ENCODE results near the gene LDB3.

Gene LDB3

DNA sequence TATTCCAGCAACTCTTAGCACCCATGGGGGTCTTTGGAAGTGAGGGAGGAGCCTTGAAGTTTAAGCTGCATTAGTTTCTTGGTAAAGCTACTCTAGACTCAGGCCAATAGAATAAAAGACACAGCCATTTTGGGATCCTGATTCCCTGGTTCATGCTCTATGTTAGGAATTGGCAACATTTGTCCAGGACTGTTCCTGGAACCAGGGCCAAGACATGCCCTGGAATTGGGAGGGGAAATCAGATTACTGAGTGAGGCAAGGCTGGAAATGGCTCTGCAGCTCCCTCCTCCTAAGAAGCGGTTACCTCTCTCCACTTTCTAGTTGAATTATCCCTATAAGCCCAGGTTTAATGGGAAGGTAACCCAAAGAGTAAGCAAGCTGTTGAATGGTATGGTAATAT is 73.9 kb downstream of the LDB3 start:
- H3K36me3 ChIP-seq (ENCODE audit: control insufficient read depth in 4 of 4, insufficient read depth in 4 of 4, low read length in 3 of 4), result no peaks in the 10 kb centered on the region
- H3K9me3 ChIP-seq (ENCODE audit: control extremely low read depth in 1 of 5, control insufficient read depth in 4 of 5, insufficient read depth in 2 of 5, low read depth in 1 of 5, low read length in 4 of 5), result no peaks in the 10 kb centered on the region
- peaks cover 0 to under 1% (median 0%) of the 10 kb centered on the region in 4 experiments for H3K4me1 ChIP-seq (ENCODE audit: control extremely low read depth in 1 of 4, control insufficient read depth in 4 of 4, insufficient read depth in 4 of 4, low read length in 3 of 4)
- no CpG with 5 or more reads among the region's 1 CpG for WGBS (ENCODE audit: insufficient coverage)
- DNase-seq, result no peak
- ChIA-PET CTCF (interaction anchor here (1.0 kb wide), 1 partner anchor 28 kb away, joined by 5 read pairs; no protein-coding TSS in a partner anchor), POLR2A (no interaction called here)
- peaks cover 3 to 30% (median 10%) of the 10 kb centered on the region in 5 experiments for H3K27me3 ChIP-seq (replicated peaks in 2 of 5; ENCODE audit: control insufficient read depth in 4 of 5, insufficient read depth in 5 of 5, low read length in 4 of 5)
- H3K4me3 ChIP-seq (ENCODE audit: control insufficient read depth in 1 of 7, extremely low read depth in 1 of 7, insufficient read depth in 4 of 7, low read depth in 2 of 7, low read length in 6 of 7), result no peak overlapping the region
- no peak overlapping the region for H3K27ac ChIP-seq (ENCODE audit: insufficient read depth in 1 of 2, low read depth in 1 of 2, low read length in 2 of 2, poor library complexity in 1 of 2, severe bottlenecking in 2 of 2)

DNA sequence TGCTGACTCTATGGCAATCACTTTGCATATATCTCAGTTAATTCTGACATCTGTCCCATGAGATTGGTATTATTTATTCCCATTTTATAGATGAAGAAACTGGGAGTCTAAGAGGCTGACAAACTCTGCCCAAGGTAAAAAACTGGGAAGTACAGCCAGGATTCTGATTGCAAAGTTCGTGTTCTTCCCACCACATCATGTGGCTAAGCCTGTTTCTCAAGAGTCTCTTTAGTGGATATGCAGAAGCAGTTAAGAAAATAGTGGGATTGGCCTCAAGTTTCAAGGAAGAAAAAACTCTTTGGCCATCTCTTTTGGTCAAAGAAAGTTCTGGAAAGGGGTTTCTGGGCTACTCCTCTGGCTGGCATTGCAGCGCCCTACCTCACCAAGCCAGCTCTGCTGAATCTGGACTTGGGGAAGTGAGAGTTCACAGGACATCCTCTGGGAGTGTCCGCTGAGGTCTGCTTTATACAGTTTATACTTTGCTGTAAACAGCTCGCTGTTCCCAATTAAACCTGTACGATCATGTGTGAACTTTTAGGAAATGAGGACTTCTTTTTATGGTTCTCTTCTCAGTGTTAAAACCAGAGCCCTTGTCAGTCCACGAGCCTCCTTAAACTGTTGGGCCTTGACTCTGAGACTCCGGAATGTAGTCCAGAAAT is 75.9 kb downstream of the LDB3 start:
- CTCF ChIA-PET, result no interaction called here

DNA sequence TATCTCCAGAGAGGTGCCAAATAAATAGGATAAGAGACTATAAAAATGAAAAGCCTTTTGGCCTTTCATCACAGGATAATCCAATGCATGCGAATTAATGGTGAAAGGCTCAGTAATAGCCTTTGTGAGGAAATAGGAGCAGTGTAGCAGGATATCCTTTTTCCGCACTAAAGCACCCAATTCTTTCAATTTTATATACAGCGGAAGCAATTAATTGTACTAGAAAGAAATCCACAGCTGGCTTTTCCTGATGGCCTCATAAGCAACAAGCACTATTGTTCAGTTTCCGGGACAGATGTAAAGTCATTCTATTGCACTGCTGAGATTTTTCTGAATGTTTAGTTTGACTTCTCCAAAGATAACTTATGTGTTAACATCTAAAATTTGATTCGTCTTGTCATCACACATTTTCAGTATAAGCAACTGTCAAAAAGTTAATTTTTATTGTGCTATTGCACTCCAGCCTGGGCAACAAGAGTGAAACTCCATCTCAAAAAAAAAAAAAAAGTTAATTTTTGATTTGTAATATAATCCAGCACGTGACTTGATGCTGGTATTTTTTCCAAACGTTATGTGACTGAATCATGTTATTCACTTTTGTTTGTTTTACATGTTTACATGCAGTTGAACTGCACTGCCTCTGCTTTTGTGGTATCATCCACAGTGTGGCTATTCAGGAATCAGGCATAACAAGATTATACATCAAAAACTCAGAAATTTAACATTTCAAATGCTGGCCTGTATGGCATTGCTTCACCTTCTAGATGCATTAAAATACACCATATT is 79.7 kb downstream of the LDB3 start:
- Histone ChIP-seq H3K27me3 (replicated peaks in 2 of 5; ENCODE audit: control insufficient read depth in 4 of 5, insufficient read depth in 5 of 5, low read length in 4 of 5) (peaks cover 9 to 33% (median 12%) of the 10 kb centered on the region in 5 experiments), H3K4me1 (ENCODE audit: control extremely low read depth in 1 of 4, control insufficient read depth in 4 of 4, insufficient read depth in 4 of 4, low read length in 3 of 4) (peaks cover 0 to 12% (median 1%) of the 10 kb centered on the region in 4 experiments), H3K4me3 (ENCODE audit: control insufficient read depth in 1 of 7, extremely low read depth in 1 of 7, insufficient read depth in 4 of 7, low read depth in 2 of 7, low read length in 6 of 7) (no peak overlapping the region), H3K36me3 (ENCODE audit: control insufficient read depth in 4 of 4, insufficient read depth in 4 of 4, low read length in 3 of 4) (no peaks in the 10 kb centered on the region), H3K9me3 (ENCODE audit: control extremely low read depth in 1 of 5, control insufficient read depth in 4 of 5, insufficient read depth in 2 of 5, low read depth in 1 of 5, low read length in 4 of 5) (no peaks in the 10 kb centered on the region), H3K27ac (ENCODE audit: insufficient read depth in 1 of 2, low read depth in 1 of 2, low read length in 2 of 2, poor library complexity in 1 of 2, severe bottlenecking in 2 of 2) (no peak overlapping the region)
- ChIA-PET CTCF (no interaction called here), POLR2A (no interaction called here)
- peak in 2 of 3 donors; percentile 41 to 57 for DNase-seq
- 0% methylated on average over 2 of the region's 7 CpGs for WGBS (ENCODE audit: insufficient coverage)

More for the DNA sequence above, 75.9 kb downstream of the LDB3 start:
- Histone ChIP-seq H3K9me3 (ENCODE audit: control extremely low read depth in 1 of 5, control insufficient read depth in 4 of 5, insufficient read depth in 2 of 5, low read depth in 1 of 5, low read length in 4 of 5) (no peaks in the 10 kb centered on the region), H3K36me3 (ENCODE audit: control insufficient read depth in 4 of 4, insufficient read depth in 4 of 4, low read length in 3 of 4) (no peaks in the 10 kb centered on the region), H3K4me1 (ENCODE audit: control extremely low read depth in 1 of 4, control insufficient read depth in 4 of 4, insufficient read depth in 4 of 4, low read length in 3 of 4) (peaks cover 0 to 7% (median 1%) of the 10 kb centered on the region in 4 experiments), H3K27me3 (replicated peaks in 2 of 5; ENCODE audit: control insufficient read depth in 4 of 5, insufficient read depth in 5 of 5, low read length in 4 of 5) (peaks cover 5 to 28% (median 10%) of the 10 kb centered on the region in 5 experiments), H3K27ac (ENCODE audit: insufficient read depth in 1 of 2, low read depth in 1 of 2, low read length in 2 of 2, poor library complexity in 1 of 2, severe bottlenecking in 2 of 2) (no peak overlapping the region), H3K4me3 (ENCODE audit: control insufficient read depth in 1 of 7, extremely low read depth in 1 of 7, insufficient read depth in 4 of 7, low read depth in 2 of 7, low read length in 6 of 7) (no peak overlapping the region)
- 82% methylated on average over 5 of the region's 7 CpGs for WGBS (ENCODE audit: insufficient coverage)
- POLR2A ChIA-PET, result no interaction called here
- no peak for DNase-seq

DNA sequence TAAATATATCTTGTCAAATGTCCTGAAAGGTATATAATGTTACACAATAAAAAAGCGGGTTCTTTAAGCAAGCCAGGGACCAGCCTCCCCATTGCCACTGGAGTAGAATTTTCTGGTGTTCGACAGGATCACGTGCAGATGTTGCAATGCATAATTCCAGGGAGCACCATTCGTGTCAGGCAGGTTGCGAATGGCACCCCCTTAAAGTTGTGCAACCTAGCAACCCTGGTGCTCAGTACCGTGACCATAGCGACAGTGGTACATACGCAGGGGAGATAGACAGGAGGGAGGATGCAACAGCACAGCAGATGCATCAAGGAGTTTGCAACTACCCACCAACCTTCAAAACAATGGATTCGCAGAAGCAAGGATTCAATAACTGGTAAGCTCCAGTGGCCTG is 81.5 kb downstream of the LDB3 start:
- Histone ChIP-seq H3K27ac (ENCODE audit: insufficient read depth in 1 of 2, low read depth in 1 of 2, low read length in 2 of 2, poor library complexity in 1 of 2, severe bottlenecking in 2 of 2) (no peak overlapping the region), H3K4me3 (ENCODE audit: control insufficient read depth in 1 of 7, extremely low read depth in 1 of 7, insufficient read depth in 4 of 7, low read depth in 2 of 7, low read length in 6 of 7) (no peak overlapping the region), H3K9me3 (ENCODE audit: control extremely low read depth in 1 of 5, control insufficient read depth in 4 of 5, insufficient read depth in 2 of 5, low read depth in 1 of 5, low read length in 4 of 5) (no peaks in the 10 kb centered on the region), H3K27me3 (replicated peaks in 2 of 5; ENCODE audit: control insufficient read depth in 4 of 5, insufficient read depth in 5 of 5, low read length in 4 of 5) (peaks cover 10 to 35% (median 16%) of the 10 kb centered on the region in 5 experiments), H3K36me3 (ENCODE audit: control insufficient read depth in 4 of 4, insufficient read depth in 4 of 4, low read length in 3 of 4) (no peaks in the 10 kb centered on the region), H3K4me1 (ENCODE audit: control extremely low read depth in 1 of 4, control insufficient read depth in 4 of 4, insufficient read depth in 4 of 4, low read length in 3 of 4) (peaks cover 0 to 12% (median 1%) of the 10 kb centered on the region in 4 experiments)
- ChIA-PET POLR2A (no interaction called here), CTCF (interaction anchor here (1.1 kb wide), 1 partner anchor 10 kb away, joined by 3 read pairs; no protein-coding TSS in a partner anchor)
- WGBS (ENCODE audit: insufficient coverage), result 93% methylated on average over 6 of the region's 9 CpGs
- no peak for DNase-seq

DNA sequence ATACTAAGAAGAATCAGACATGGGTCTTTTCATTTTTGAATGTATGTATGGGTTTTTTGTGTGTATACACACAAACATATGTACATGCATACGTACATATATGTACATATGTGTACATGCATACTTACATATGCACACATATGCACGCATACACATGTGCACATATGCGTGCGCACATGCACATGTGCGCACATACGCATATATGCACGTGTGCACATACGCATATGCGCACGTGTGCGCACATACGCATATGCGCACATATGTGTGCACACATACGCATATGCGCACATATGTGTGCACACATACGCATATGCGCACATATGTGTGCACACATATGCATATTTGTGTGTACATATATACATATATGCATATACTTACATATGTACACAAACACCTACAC is 83.2 kb downstream of the LDB3 start:
- H3K27ac ChIP-seq (ENCODE audit: insufficient read depth in 1 of 2, low read depth in 1 of 2, low read length in 2 of 2, poor library complexity in 1 of 2, severe bottlenecking in 2 of 2), result no peak overlapping the region
- CTCF ChIA-PET, result interaction anchor here (1.4 kb wide), 1 partner anchor 61 kb away, joined by 4 read pairs; no protein-coding TSS in a partner anchor
- POLR2A ChIA-PET, result no interaction called here
- no peaks in the 10 kb centered on the region for H3K36me3 ChIP-seq (ENCODE audit: control insufficient read depth in 4 of 4, insufficient read depth in 4 of 4, low read length in 3 of 4)
- DNase-seq, result no peak
- peaks cover 0 to 20% (median 10%) of the 10 kb centered on the region in 4 experiments for H3K4me1 ChIP-seq (ENCODE audit: control extremely low read depth in 1 of 4, control insufficient read depth in 4 of 4, insufficient read depth in 4 of 4, low read length in 3 of 4)
- H3K4me3 ChIP-seq (ENCODE audit: control insufficient read depth in 1 of 7, extremely low read depth in 1 of 7, insufficient read depth in 4 of 7, low read depth in 2 of 7, low read length in 6 of 7), result no peak overlapping the region
- peaks cover 10 to 38% (median 22%) of the 10 kb centered on the region in 5 experiments for H3K27me3 ChIP-seq (replicated peaks in 2 of 5; ENCODE audit: control insufficient read depth in 4 of 5, insufficient read depth in 5 of 5, low read length in 4 of 5)
- 98% methylated on average over 14 of the region's 17 CpGs for WGBS (ENCODE audit: insufficient coverage)
- H3K9me3 ChIP-seq (ENCODE audit: control extremely low read depth in 1 of 5, control insufficient read depth in 4 of 5, insufficient read depth in 2 of 5, low read depth in 1 of 5, low read length in 4 of 5), result no peaks in the 10 kb centered on the region

DNA sequence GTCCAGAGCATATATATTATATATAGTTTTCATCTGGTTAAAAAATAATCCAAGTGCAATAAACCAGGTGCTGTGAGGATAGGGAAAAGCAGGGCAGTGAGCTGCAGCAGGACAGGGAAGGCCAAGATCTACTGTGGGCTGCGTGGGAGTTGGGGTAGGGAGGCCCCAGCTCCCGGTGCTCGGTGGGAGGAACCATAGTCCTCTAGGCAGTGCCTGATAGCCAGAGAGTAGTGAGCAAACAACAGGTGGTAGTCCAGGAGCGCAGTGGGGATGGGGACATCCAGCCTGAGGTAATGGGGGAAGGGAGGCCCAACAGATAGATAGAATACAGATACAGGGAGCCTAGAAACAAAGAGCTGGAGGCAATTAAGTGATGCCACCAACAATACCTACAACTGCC is 84.0 kb downstream of the LDB3 start:
- ChIA-PET POLR2A (no interaction called here), CTCF (interaction anchor here (0.6 to 1.0 kb wide), 2 partner anchors 19 to 25 kb away, joined by 3 to 4 read pairs; no protein-coding TSS in a partner anchor)
- H3K36me3 ChIP-seq (ENCODE audit: control insufficient read depth in 4 of 4, insufficient read depth in 4 of 4, low read length in 3 of 4), result no peaks in the 10 kb centered on the region
- WGBS (ENCODE audit: insufficient coverage), result 100% methylated on average over 3 of the region's 4 CpGs
- peaks cover 0 to 27% (median 16%) of the 10 kb centered on the region in 4 experiments for H3K4me1 ChIP-seq (ENCODE audit: control extremely low read depth in 1 of 4, control insufficient read depth in 4 of 4, insufficient read depth in 4 of 4, low read length in 3 of 4)
- no peak overlapping the region for H3K4me3 ChIP-seq (ENCODE audit: control insufficient read depth in 1 of 7, extremely low read depth in 1 of 7, insufficient read depth in 4 of 7, low read depth in 2 of 7, low read length in 6 of 7)
- H3K9me3 ChIP-seq (ENCODE audit: control extremely low read depth in 1 of 5, control insufficient read depth in 4 of 5, insufficient read depth in 2 of 5, low read depth in 1 of 5, low read length in 4 of 5), result no peaks in the 10 kb centered on the region
- H3K27me3 ChIP-seq (replicated peaks in 2 of 5; ENCODE audit: control insufficient read depth in 4 of 5, insufficient read depth in 5 of 5, low read length in 4 of 5), result peaks cover 10 to 46% (median 22%) of the 10 kb centered on the region in 5 experiments
- DNase-seq, result no peak
- H3K27ac ChIP-seq (ENCODE audit: insufficient read depth in 1 of 2, low read depth in 1 of 2, low read length in 2 of 2, poor library complexity in 1 of 2, severe bottlenecking in 2 of 2), result no peak overlapping the region

DNA sequence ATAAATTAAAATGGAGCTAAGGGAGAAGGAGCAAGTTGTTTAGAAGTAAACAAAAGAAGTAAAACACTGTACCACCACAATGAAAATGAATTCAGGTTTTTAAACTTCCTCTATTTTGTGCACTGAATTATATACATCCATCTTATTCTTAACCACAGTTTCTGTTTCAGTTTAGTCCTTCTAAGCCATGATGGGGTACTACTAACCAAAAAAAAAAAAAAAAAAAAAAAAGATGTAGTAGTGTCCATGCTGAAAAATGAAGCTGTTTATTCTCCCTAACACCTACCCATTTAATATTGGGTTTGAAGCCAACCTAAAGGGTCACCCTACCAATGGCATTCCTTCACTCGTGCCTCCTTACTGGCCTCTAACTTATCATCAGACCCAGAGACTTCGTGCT is 84.7 kb downstream of the LDB3 start:
- Histone ChIP-seq H3K27ac (ENCODE audit: insufficient read depth in 1 of 2, low read depth in 1 of 2, low read length in 2 of 2, poor library complexity in 1 of 2, severe bottlenecking in 2 of 2) (no peak overlapping the region), H3K4me1 (ENCODE audit: control extremely low read depth in 1 of 4, control insufficient read depth in 4 of 4, insufficient read depth in 4 of 4, low read length in 3 of 4) (peaks cover 0 to 23% (median 16%) of the 10 kb centered on the region in 4 experiments)
- no CpG with 5 or more reads among the region's 2 CpGs for WGBS (ENCODE audit: insufficient coverage)

More for the DNA sequence above, 84.7 kb downstream of the LDB3 start:
- ChIA-PET CTCF (interaction anchor here (1.0 kb wide), 1 partner anchor 20 kb away, joined by 4 read pairs; no protein-coding TSS in a partner anchor), POLR2A (interaction anchor here (0.6 kb wide), 1 partner anchor 223 kb away, joined by 3 read pairs; no protein-coding TSS in a partner anchor)
- no peaks in the 10 kb centered on the region for H3K36me3 ChIP-seq (ENCODE audit: control insufficient read depth in 4 of 4, insufficient read depth in 4 of 4, low read length in 3 of 4)
- H3K9me3 ChIP-seq (ENCODE audit: control extremely low read depth in 1 of 5, control insufficient read depth in 4 of 5, insufficient read depth in 2 of 5, low read depth in 1 of 5, low read length in 4 of 5), result no peaks in the 10 kb centered on the region
- DNase-seq, result peak; percentile 39 to 85 (median 69)
- H3K27me3 ChIP-seq (replicated peaks in 2 of 5; ENCODE audit: control insufficient read depth in 4 of 5, insufficient read depth in 5 of 5, low read length in 4 of 5), result peaks cover 17 to 54% (median 29%) of the 10 kb centered on the region in 5 experiments
- no peak overlapping the region for H3K4me3 ChIP-seq (ENCODE audit: control insufficient read depth in 1 of 7, extremely low read depth in 1 of 7, insufficient read depth in 4 of 7, low read depth in 2 of 7, low read length in 6 of 7)

Measured in common myeloid progenitor, CD34-positive (primary cell).